Heart left ventricle (tissue), 16 donors: ENCODE data around the gene PGBD2. TPM values are rescaled to one million over a fixed set of nuclear protein-coding genes. Genes with fewer than 3 reads are reported as not detected.

Source experiments
- ATAC-seq, 4 donors: fragments of 200-7000 bp; cut with Tn5 transposase; one replicate each; pipeline ENCODE4 v1.9.1; 2020 to 2022; ENCODE audit warnings: moderate library complexity in 4 of 4, mild to moderate bottlenecking in 3 of 4, moderate number of reproducible peaks in 1 of 4
- DNase-seq, 5 donors: peaks; one replicate each; pipeline ENCODE4 v3.0.0-alpha.2; 2020
- H3K27ac ChIP-seq, 12 donors: fragments of 200-600 bp; sonication (generic) in 4 of 12; one replicate each; pipeline versions ENCODE4 v1.5.0 to v1.8.0; 2016 to 2022; ENCODE audit warnings: mild to moderate bottlenecking in 2 of 12
- H3K27me3 ChIP-seq, 9 donors: fragments of 200-600 bp; sonication (generic) in 2 of 9; one replicate each; pipeline versions ENCODE4 v1.5.1 to v1.8.0; 2016 to 2022; ENCODE audit warnings: mild to moderate bottlenecking in 3 of 9
- H3K36me3 ChIP-seq, 9 donors: fragments of 200-600 bp; sonication (generic) in 2 of 9; one replicate each; pipeline versions ENCODE4 v1.5.0 to v1.8.0; 2018 to 2022; ENCODE audit warnings: mild to moderate bottlenecking in 2 of 9
- H3K4me1 ChIP-seq, 12 donors: fragments of 200-600 bp; sonication (generic) in 4 of 12; one replicate each; pipeline versions ENCODE4 v1.5.0 to v1.8.0; 2016 to 2022; ENCODE audit warnings: mild to moderate bottlenecking in 3 of 12
- H3K4me3 ChIP-seq, 12 donors: fragments of 200-600 bp; sonication (generic) in 4 of 12; one replicate each; pipeline versions ENCODE4 v1.5.0 to v1.8.0; 2017 to 2022; ENCODE audit warnings: mild to moderate bottlenecking in 9 of 12, moderate library complexity in 4 of 12
- H3K9me3 ChIP-seq, 12 donors: fragments of 200-600 bp; sonication (generic) in 4 of 12; one replicate each; pipeline versions ENCODE4 v1.5.0 to v1.8.0; 2016 to 2022; ENCODE audit warnings: mild to moderate bottlenecking in 1 of 12
- POLR2A ChIP-seq, 2 donors: fragments of 450-650 bp; IDR thresholded peaks; one replicate each; pipeline ENCODE4 v1.6.1; 2017; ENCODE audit warnings: antibody characterized with exemption in 2 of 2, mild to moderate bottlenecking in 2 of 2, moderate library complexity in 2 of 2
- WGBS, 4 donors: extraction: QIAGEN DNeasy Blood & Tissue Kit in 2 of 4; methylation state at CpG; one replicate each; pipeline versions ENCODE4 v1.1.5 to v1.1.7; 2013 to 2018; 5-methylcytosine and 5-hydroxymethylcytosine counted together
- intact Hi-C, 10 donors: fragments of 100-400 bp; cut with DNase I; formaldehyde crosslinking; loops; one replicate each; pipeline versions ENCODE4 v1.11.1 to v1.14.2; 2022
- polyA plus RNA-seq, 2 donors: library from polyadenylated mRNA; stranded (reverse); fragments of 200-250 nt; gene quantifications; one replicate each; pipeline ENCODE4 v1.2.3, GENCODE V29; 2013
- total RNA-seq, 9 donors: library from RNA; depleted of rRNA in 2 of 9; stranded (reverse); fragments of >200 nt in 2 of 9; fragmentation: NEBNext Ultra II Directional in 3 of 9; extraction: Animal tissue kit (Norgen Biotek cat#: 25700) in 3 of 9; gene quantifications; one replicate each; pipeline versions ENCODE4 v1.1.0 to v1.2.4, GENCODE V29; 2016 to 2023
- TF ChIP-seq, protein P1 (sequence below), 12 donors: fragments of 200-600 bp; sonication (generic) in 4 of 12; IDR thresholded peaks; one replicate each; pipeline versions ENCODE4 v1.5.0 to v1.8.0; 2018 to 2022; ENCODE audit warnings: antibody characterized with exemption in 12 of 12, mild to moderate bottlenecking in 5 of 12
- donor health status: ischemic (EF 13 %, LVEDD 7.1; RV severe dilation, severe dysfunction).
- donor health status: healthy with polysubstance abuse.
- donor health status: DM: no; HTN: yes; CAD: no.
- donor health status: DM: no; HTN: no; CAD: no.
- donor health status: ischemic (EF 25% LVEDD 6.9; RV normal size, moderate dysfunction).
- donor health status: ischemic (EF 25% LVEDD 5.7; RV mildly dilated, moderate dysfunction).
- donor health status: healthy.
- donor health status: DM: yes; HTN: yes; CAD: no.
- donor health status: ischemic (EF 35%, LVEDD 5.7; RV mildly dilated, moderate dysfunction).
- donor health status: nonischemic (EF 11% LVEDD 7.7; RV severe dilation, severe dysfunction).
- donor health status: DM: yes; HTN: yes; CAD: no.
- donor health status: PGD.
- donor health status: ischemic (EF 29% LVEDD 5.4; RV normal size, mild dysfunction).
- donor health status: nonischemic (EF 23%, LVEDD 6.1; RV moderate dilation, normal function).

PGBD2 gene
- total and polyA plus RNA-seq, 11 donors = 1.5 to 3.9 (median 2.6) TPM

DNA sequence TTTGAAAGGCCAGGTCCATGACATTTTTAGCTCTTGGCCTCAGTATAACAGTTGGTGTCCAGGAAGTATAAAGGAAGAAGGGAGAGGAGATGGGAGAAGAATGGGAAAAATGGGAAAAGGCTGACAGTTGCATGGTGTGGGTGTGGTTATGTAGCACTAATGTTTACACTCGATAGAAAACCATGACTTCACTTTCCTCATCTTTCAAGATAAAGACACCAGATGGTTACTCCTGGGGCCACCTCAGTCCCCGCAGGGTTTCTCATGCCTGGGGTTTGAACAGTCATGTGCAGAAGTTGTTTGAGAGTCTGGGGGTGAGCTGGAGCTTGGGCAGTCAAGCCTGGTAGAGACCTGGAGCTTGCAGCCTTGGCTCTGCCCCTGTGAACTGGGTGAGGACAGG is 7.9 kb downstream of the PGBD2 start:
- 45 to 54% (median 47%) methylated on average over 2 of the region's 2 CpGs for WGBS, 4 donors
- Histone ChIP-seq H3K9me3 (no peaks in the 10 kb centered on the region), H3K4me1 (peaks cover 0 to 22% (median 0%) of the 10 kb centered on the region in 12 donors), H3K4me3 (no peak overlapping the region), H3K36me3 (peaks cover 0 to 54% (median 50%) of the 10 kb centered on the region in 9 donors), H3K27ac (no peak overlapping the region), H3K27me3 (no peaks in the 10 kb centered on the region)
- TF ChIP-seq POLR2A (IDR thresholded peaks at IDR 0.05) = no peak
- TF ChIP-seq, protein P1, sequence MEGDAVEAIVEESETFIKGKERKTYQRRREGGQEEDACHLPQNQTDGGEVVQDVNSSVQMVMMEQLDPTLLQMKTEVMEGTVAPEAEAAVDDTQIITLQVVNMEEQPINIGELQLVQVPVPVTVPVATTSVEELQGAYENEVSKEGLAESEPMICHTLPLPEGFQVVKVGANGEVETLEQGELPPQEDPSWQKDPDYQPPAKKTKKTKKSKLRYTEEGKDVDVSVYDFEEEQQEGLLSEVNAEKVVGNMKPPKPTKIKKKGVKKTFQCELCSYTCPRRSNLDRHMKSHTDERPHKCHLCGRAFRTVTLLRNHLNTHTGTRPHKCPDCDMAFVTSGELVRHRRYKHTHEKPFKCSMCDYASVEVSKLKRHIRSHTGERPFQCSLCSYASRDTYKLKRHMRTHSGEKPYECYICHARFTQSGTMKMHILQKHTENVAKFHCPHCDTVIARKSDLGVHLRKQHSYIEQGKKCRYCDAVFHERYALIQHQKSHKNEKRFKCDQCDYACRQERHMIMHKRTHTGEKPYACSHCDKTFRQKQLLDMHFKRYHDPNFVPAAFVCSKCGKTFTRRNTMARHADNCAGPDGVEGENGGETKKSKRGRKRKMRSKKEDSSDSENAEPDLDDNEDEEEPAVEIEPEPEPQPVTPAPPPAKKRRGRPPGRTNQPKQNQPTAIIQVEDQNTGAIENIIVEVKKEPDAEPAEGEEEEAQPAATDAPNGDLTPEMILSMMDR (IDR thresholded peaks at IDR 0.05) = no peak
- ATAC-seq = no peak
- no peak for DNase-seq
- intact Hi-C loops = no loop called here

DNA sequence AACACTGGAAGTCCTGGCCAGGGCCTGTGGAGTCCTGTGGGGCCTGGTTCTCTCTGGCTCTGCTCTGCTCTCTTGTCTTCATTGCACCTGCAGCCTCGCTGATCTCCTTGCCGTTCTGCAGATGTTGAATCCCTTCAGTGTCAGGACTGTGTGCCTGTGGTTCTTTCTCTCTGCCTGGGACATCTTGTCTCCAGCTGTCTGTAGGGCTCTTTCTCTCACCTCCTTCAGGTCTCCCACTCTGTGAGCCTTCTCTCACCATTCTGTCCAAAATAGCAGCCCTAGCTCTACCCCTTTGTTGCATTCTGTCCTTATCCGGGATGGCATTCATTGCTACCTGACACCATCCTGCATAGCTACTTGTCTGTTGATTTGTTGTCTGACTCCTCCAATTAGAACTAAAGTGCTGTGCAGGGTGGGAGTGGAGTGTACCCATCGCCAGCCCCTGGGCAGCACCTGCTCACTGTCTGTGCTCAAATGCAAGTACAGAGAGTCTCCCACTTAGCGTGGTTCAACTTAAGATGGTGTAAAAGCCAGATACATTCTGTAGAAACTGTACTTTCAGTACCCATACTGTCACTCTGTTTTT is 8.9 kb downstream of the PGBD2 start:
- TF ChIP-seq, protein P1 (IDR thresholded peaks at IDR 0.05) = no peak
- no peak for TF ChIP-seq POLR2A (IDR thresholded peaks at IDR 0.05)
- peaks cover 0 to 22% (median 0%) of the 10 kb centered on the region in 12 donors for H3K4me1 ChIP-seq
- DNase-seq (no peak), ATAC-seq (peak in 2 of 4 donors; percentile 29 to 31)
- WGBS, 4 donors = 68 to 74% (median 73%) methylated on average over 5 of the region's 5 CpGs
- peaks cover 0 to 61% (median 53%) of the 10 kb centered on the region in 9 donors for H3K36me3 ChIP-seq
- no peaks in the 10 kb centered on the region for H3K9me3 ChIP-seq
- H3K4me3 ChIP-seq = no peak overlapping the region
- H3K27ac ChIP-seq = no peak overlapping the region
- H3K27me3 ChIP-seq = no peaks in the 10 kb centered on the region
- intact Hi-C loops = no loop called here

DNA sequence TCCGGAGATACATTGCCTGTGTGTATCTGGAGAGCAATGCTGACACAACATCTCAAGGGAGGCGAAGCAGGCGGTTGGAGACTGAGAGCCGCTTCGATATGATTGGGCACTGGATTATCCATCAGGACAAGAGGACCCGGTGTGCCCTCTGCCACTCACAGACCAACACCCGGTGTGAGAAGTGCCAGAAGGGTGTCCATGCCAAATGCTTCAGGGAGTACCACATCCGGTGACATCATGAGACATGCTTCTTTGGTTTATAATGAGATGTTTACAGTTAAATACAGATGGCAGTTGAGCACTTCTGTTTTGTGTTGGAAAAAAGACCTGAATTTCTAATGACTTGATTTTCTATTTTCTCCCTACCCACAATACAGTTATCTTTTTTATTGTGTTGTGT is 12.1 kb downstream of the PGBD2 start:
- H3K9me3 ChIP-seq = no peaks in the 10 kb centered on the region
- H3K4me3 ChIP-seq = no peak overlapping the region
- WGBS, 4 donors = 91 to 96% (median 95%) methylated on average over 8 of the region's 8 CpGs
- H3K27me3 ChIP-seq = no peaks in the 10 kb centered on the region
- ATAC-seq (no peak), DNase-seq (no peak)
- H3K27ac ChIP-seq = no peak overlapping the region
- intact Hi-C loops = no loop called here
- no peak for TF ChIP-seq POLR2A (IDR thresholded peaks at IDR 0.05)
- TF ChIP-seq, protein P1 (IDR thresholded peaks at IDR 0.05) = no peak
- H3K4me1 ChIP-seq = peaks cover 0 to 17% (median under 1%) of the 10 kb centered on the region in 12 donors
- peaks cover 0 to 64% (median 52%) of the 10 kb centered on the region in 9 donors for H3K36me3 ChIP-seq

DNA sequence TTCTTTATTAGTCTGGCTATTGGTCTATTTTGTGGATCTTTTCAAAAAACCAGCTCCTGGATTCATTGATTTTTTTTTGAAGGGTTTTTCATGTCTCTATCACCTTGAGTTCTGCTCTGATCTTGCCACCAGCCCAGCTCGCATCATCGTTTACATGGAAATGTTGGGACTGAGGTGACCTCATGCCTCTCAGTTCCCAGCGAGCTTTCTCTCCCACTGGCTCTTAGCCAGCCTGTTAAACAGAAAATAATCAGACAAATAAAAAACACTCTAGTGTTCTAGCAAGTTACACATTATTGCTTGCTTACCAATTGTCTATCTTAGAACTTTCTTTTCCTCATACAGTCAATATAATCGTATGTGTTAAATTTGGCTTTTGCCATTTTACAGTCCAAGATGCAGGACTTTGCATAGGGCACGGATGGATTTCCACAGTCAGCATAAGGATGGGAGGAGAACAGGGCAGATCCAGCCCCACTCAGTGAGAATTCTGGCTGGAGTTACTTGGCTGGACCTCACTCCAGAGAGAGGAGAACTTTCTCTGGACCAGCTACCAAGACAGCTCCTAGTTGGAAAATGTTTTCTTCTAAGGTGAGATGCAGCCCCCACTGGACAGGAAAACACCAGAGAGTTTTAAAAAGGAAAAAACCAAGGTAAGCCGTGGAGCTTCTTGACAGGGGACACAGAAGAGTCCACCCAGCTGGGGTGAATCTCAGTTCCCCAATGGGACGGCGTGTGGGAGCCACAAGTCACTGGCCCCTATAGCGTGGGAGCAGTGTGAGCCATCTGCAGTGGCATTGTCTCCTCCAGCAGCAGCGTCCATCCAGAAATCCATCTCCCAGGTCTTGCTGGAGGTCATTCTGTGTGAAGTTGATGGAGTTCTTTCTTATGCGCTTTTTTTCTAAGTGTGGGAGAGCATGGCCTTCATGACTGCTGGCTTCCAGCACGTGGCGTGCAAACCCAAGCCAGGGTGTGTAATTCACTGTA is 17.6 kb downstream of the PGBD2 start:
- TF ChIP-seq, protein P1 (IDR thresholded peaks at IDR 0.05) = no peak
- TF ChIP-seq POLR2A (IDR thresholded peaks at IDR 0.05) = no peak
- Histone ChIP-seq H3K36me3 (peaks cover 0 to 15% (median 7%) of the 10 kb centered on the region in 9 donors), H3K4me1 (peaks cover 0 to 22% (median 0%) of the 10 kb centered on the region in 12 donors), H3K9me3 (no peaks in the 10 kb centered on the region), H3K4me3 (no peak overlapping the region), H3K27me3 (no peaks in the 10 kb centered on the region), H3K27ac (no peak overlapping the region)
- WGBS, 4 donors = 79 to 85% (median 84%) methylated on average over 13 of the region's 13 CpGs
- intact Hi-C loops = no loop called here
- ATAC-seq = no peak
- DNase-seq = no peak
